Measurements from ENCODE around the gene MT1M.

- no peak for TF ChIP-seq CTCF (optimal IDR thresholded peaks at IDR 0.05 in 1 of 3, IDR thresholded peaks at IDR 0.05 in 1 of 3, conservative IDR thresholded peaks at IDR 0.05 in 1 of 3; ENCODE audit: extremely low read depth in 1 of 3, insufficient read depth in 2 of 3, low read length in 3 of 3)
- TF ChIP-seq EZH2 (IDR thresholded peaks at IDR 0.05; ENCODE audit: low read length): no peak
Observed at GRCh38 chr16:56605475-56605874, 27.0 kb upstream of the MT1M start.
